ENCODE results near the gene CLEC16A.

The CLEC16A gene

GRCh38 chr16:10931977-10932632 lies 12.3 kb upstream of the CLEC16A start:
- no peak for TF ChIP-seq CTCF (IDR thresholded peaks at IDR 0.05; ENCODE audit: low read length, missing control alignments)
- DNase-seq (ENCODE audit: low read depth) = no peak

GRCh38 chr16:10932959-10933710 lies 11.2 kb upstream of the CLEC16A start:
- TF ChIP-seq CTCF (IDR thresholded peaks at IDR 0.05; ENCODE audit: low read length, missing control alignments) = no peak
- no peak for DNase-seq (ENCODE audit: low read depth)
- no peak overlapping the region for H3K4me3 ChIP-seq (replicated peaks; ENCODE audit: low read depth, low read length)

More at GRCh38 chr16:10931977-10932632, 12.3 kb upstream of the CLEC16A start:
- no peak overlapping the region for H3K4me3 ChIP-seq (replicated peaks; ENCODE audit: low read depth, low read length)

GRCh38 chr16:10933865-10934264 lies 10.5 kb upstream of the CLEC16A start:
- no peak for DNase-seq (ENCODE audit: low read depth)

GRCh38 chr16:10934325-10935107 lies 9.8 kb upstream of the CLEC16A start:
- no peak for TF ChIP-seq CTCF (IDR thresholded peaks at IDR 0.05; ENCODE audit: low read length, missing control alignments)
- no peak for DNase-seq (ENCODE audit: low read depth)
- H3K4me3 ChIP-seq (replicated peaks; ENCODE audit: low read depth, low read length) = no peak overlapping the region

More at GRCh38 chr16:10933865-10934264, 10.5 kb upstream of the CLEC16A start:
- no peak for TF ChIP-seq CTCF (IDR thresholded peaks at IDR 0.05; ENCODE audit: low read length, missing control alignments)
- no peak overlapping the region for H3K4me3 ChIP-seq (replicated peaks; ENCODE audit: low read depth, low read length)

DNA sequence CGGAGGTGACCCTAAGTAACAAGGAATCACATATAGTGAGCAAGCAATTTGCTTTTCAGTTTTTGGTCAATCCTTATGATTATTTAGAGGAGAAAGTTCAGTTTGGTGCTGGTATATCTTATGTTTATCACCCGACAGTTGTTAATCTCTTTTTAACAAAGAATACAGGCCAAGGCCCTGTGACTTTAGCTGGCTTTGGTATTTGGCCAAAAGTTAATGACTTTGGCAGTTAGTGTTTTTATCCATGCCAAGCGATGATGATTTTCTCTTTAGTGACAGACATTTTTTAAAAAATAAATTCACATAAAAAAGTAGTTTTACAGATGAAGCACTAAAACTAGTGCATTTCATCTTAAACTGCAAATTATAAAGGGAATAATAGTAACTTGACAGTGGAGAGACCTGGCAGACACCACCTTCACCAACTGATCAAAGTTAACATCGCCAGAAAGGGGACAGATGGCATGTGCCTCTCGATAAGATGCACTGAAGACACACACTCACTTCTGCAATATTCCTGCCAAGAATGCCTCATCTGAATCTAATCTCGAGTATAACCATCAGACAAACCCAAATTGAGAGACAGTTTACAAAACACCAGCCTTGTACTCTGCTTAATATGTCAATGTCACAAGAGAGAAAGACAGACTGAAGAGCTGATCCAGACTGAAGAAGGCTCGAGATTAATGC lies 9.0 kb upstream of the CLEC16A start:
- TF ChIP-seq CTCF (IDR thresholded peaks at IDR 0.05; ENCODE audit: low read length, missing control alignments) = no peak
- DNase-seq (ENCODE audit: low read depth) = no peak
- no peak overlapping the region for H3K4me3 ChIP-seq (replicated peaks; ENCODE audit: low read depth, low read length)

DNA sequence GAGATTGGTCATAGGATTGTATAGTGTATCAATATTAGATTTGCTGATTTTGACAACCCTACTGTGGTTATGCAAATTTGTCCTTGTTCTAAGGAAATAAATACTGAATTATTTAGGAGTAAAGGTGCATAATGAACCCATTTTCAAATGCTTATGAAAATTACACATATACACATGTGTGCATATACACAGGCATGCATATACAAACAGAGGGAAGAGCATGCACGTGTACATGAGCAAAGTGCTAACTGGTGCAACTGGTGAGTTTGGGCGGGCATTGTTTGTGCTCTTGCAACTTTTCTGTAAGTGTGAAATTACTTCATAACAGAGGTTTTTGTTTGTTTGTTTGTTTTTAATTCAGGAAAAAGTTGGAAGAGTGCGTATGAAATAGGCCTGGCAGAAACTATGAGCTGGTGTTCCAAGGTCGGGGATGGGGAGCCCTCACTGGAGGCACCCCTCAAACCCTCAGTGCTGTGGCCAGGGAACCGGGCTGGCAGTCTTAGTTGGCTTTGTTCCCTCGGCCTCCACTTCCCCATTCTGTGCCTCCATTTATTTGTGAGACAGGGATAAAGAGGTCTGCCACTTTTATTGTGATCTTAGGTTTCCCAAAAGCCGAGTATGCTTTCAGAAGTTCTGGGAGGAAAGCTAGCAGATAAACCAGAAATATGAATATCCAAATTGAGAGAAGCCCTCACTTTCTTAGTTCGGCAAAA lies 7.9 kb upstream of the CLEC16A start:
- no peak overlapping the region for H3K4me3 ChIP-seq (replicated peaks; ENCODE audit: low read depth, low read length)
- no peak for TF ChIP-seq CTCF (IDR thresholded peaks at IDR 0.05; ENCODE audit: low read length, missing control alignments)
- no peak for DNase-seq (ENCODE audit: low read depth)

All from fibroblast of pulmonary artery (primary cell).